Heart right ventricle (tissue), 16 donors: ENCODE data around the gene SCARB1. TPM values are rescaled to one million over a fixed set of nuclear protein-coding genes. Genes with fewer than 3 reads are reported as not detected.

Experiments
- ATAC-seq, 8 donors: fragments of 200-7000 bp; cut with Tn5 transposase; one replicate each; pipeline ENCODE4 v1.9.1; 2020; ENCODE audit warnings: mild to moderate bottlenecking in 8 of 8, moderate library complexity in 8 of 8, moderate number of reproducible peaks in 1 of 8
- DNase-seq, 2 donors: peaks; one replicate each; pipeline ENCODE4 v3.0.0-alpha.2; 2020
- H3K27ac ChIP-seq, 10 donors: fragments of 200-600 bp; sonication (generic) in 2 of 10; one replicate each; pipeline versions ENCODE4 v1.5.0 to v1.8.0; 2020 to 2022; ENCODE audit warnings: mild to moderate bottlenecking in 3 of 10
- H3K27me3 ChIP-seq, 7 donors: fragments of 200-600 bp; one replicate each; pipeline ENCODE4 v1.8.0; 2021 to 2022; ENCODE audit warnings: mild to moderate bottlenecking in 2 of 7
- H3K36me3 ChIP-seq, 9 donors: fragments of 200-600 bp; sonication (generic) in 1 of 9; one replicate each; pipeline versions ENCODE4 v1.5.0 to v1.8.0; 2020 to 2022; ENCODE audit warnings: mild to moderate bottlenecking in 2 of 9
- H3K4me1 ChIP-seq, 9 donors: fragments of 200-600 bp; sonication (generic) in 1 of 9; one replicate each; pipeline versions ENCODE4 v1.5.0 to v1.8.0; 2020 to 2022; ENCODE audit warnings: mild to moderate bottlenecking in 4 of 9
- H3K4me3 ChIP-seq, 10 donors: fragments of 200-600 bp; sonication (generic) in 2 of 10; one replicate each; pipeline versions ENCODE4 v1.5.0 to v1.8.0; 2020 to 2022; ENCODE audit warnings: mild to moderate bottlenecking in 7 of 10, moderate library complexity in 2 of 10
- H3K9me3 ChIP-seq, 11 donors: fragments of 200-600 bp in 10 of 11; sonication (generic) in 2 of 11; one replicate each; pipeline versions ENCODE4 v1.5.0 to v1.8.0; 2013 to 2022; ENCODE audit warnings: mild to moderate bottlenecking in 2 of 11, control low read depth in 1 of 11, moderate library complexity in 1 of 11
- whole genome bisulfite sequencing, 2 donors: extraction: QIAGEN DNeasy Blood & Tissue Kit; methylation state at CpG; one replicate each; pipeline ENCODE4 v1.1.7; 2013; ENCODE audit warnings: inconsistent platforms in 1 of 2; 5-methylcytosine and 5-hydroxymethylcytosine counted together
- intact Hi-C, 10 donors: fragments of 100-400 bp; cut with DNase I; formaldehyde crosslinking; loops; one replicate each; pipeline versions ENCODE4 v1.11.1 to v1.14.2; 2022
- polyA plus RNA-seq, 2 donors: library from polyadenylated mRNA; stranded (reverse); fragments of 200-250 nt; gene quantifications; one replicate each; pipeline ENCODE4 v1.2.3, GENCODE V29; 2013
- total RNA-seq, 10 donors: library from RNA; stranded (reverse); fragmentation: NEBNext Ultra II Directional in 3 of 10; extraction: Animal tissue kit (Norgen Biotek cat#: 25700) in 3 of 10; gene quantifications; one replicate each; pipeline versions ENCODE4 v1.2.1 to v1.2.4, GENCODE V29; 2021 to 2023
- TF ChIP-seq, protein P1 (sequence below), 9 donors: fragments of 200-600 bp; sonication (generic) in 2 of 9; IDR thresholded peaks; one replicate each; pipeline versions ENCODE4 v1.5.0 to v1.8.0; 2021 to 2022; ENCODE audit warnings: antibody characterized with exemption in 9 of 9, mild to moderate bottlenecking in 5 of 9, moderate library complexity in 1 of 9
- donor health status: Arrhythmogenic right ventricular cardiomyopathy.
- donor health status: ischemic (EF 13 %, LVEDD 7.1; RV severe dilation, severe dysfunction).
- donor health status: healthy with polysubstance abuse.
- donor health status: DM: no; HTN: yes; CAD: no.
- donor health status: DM: no; HTN: no; CAD: no.
- donor health status: ischemic (EF 25% LVEDD 6.9; RV normal size, moderate dysfunction).
- donor health status: ischemic (EF 25% LVEDD 5.7; RV mildly dilated, moderate dysfunction).
- donor health status: healthy.
- donor health status: DM: yes; HTN: yes; CAD: no.
- donor health status: Ischemic cardiomyopathy.
- donor health status: ischemic (EF 35%, LVEDD 5.7; RV mildly dilated, moderate dysfunction).
- donor health status: nonischemic (EF 11% LVEDD 7.7; RV severe dilation, severe dysfunction).
- donor health status: DM: yes; HTN: yes; CAD: no.
- donor health status: PGD.
- donor health status: ischemic (EF 29% LVEDD 5.4; RV normal size, mild dysfunction).
- donor health status: nonischemic (EF 23%, LVEDD 6.1; RV moderate dilation, normal function).

SCARB1 gene
- total and polyA plus RNA-seq, 12 donors = 7.7 to 19.9 (median 11.5) TPM

DNA sequence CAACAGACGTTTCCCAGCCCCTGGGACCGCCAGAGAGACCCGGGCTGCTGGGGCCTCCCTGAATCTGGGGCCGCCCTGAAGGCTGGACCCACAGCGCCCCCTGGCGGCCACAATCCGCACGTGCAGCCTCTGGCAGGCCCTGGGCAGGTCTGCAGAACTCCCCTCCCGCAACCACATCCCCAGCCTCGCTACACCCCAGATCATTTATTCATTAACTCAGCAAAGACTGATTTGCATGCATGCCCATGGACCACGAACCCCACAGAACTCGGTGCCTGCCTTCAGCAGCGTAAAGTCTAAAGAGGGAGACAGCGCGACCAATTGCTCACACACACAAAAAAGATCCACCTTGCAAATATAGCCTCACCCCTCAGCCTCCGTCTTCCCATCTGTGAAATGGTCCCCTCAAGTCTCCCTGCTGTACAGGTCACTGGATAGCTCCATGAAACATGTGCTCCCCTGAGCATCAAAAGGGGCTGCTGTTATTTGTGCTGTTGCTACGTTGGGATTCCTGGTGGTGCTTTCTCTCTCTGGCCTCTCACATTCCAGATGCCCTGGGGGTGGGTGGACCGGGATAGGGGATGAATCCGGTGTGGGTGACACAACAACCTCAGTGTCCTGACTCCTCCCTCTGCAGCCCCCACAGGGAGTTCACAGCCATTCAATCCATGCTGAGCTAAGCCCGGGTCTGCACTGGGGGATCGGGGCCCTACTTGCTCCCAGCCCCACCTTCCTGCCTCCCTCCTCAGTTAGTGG is 96.4 kb downstream of the SCARB1 start:
- 30 to 31% methylated on average over 21 of the region's 21 CpGs for WGBS, 2 donors
- TF ChIP-seq, protein P1, sequence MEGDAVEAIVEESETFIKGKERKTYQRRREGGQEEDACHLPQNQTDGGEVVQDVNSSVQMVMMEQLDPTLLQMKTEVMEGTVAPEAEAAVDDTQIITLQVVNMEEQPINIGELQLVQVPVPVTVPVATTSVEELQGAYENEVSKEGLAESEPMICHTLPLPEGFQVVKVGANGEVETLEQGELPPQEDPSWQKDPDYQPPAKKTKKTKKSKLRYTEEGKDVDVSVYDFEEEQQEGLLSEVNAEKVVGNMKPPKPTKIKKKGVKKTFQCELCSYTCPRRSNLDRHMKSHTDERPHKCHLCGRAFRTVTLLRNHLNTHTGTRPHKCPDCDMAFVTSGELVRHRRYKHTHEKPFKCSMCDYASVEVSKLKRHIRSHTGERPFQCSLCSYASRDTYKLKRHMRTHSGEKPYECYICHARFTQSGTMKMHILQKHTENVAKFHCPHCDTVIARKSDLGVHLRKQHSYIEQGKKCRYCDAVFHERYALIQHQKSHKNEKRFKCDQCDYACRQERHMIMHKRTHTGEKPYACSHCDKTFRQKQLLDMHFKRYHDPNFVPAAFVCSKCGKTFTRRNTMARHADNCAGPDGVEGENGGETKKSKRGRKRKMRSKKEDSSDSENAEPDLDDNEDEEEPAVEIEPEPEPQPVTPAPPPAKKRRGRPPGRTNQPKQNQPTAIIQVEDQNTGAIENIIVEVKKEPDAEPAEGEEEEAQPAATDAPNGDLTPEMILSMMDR (IDR thresholded peaks at IDR 0.05) = peak; percentile 98 to 100 (median 100)
- Histone ChIP-seq H3K27me3 (peaks cover 0 to 4% (median 0%) of the 10 kb centered on the region in 7 donors), H3K36me3 (no peaks in the 10 kb centered on the region), H3K4me3 (no peak overlapping the region), H3K4me1 (peaks cover 6 to 55% (median 38%) of the 10 kb centered on the region in 9 donors), H3K9me3 (peaks cover 0 to 19% (median 8%) of the 10 kb centered on the region in 11 donors), H3K27ac (peak overlapping the region in 7 of 10 donors; percentile 66 to 87 (median 81))
- DNase-seq (peak; percentile 80 to 87), ATAC-seq (peak; percentile 68 to 89 (median 83))
- intact Hi-C loops = loop anchor here (2.0 to 10.0 kb wide), 21 partner anchors 112 to 730 kb away; partner anchors contain the start of gene NCOR2 (in 4 of the 10)

DNA sequence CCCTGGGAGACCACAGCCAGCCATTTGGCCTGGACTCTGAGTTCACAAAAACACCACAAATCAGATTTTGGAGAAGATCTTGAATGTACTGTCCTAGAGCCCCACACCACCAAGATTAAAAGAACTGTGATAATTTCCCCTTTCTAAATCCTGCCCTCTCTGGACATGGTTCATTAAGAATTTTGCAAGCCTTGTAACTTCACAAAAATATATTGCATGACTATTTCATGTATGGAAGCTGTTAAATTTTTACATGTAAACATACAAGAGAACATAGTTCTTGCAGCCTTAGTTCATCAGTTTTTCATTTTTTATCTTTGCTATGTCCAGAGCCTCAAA is 97.0 kb downstream of the SCARB1 start:
- intact Hi-C loops = loop anchor here (2.0 to 10.0 kb wide), 21 partner anchors 112 to 729 kb away; partner anchors contain the start of gene NCOR2 (in 4 of the 10)
- Histone ChIP-seq H3K27me3 (no peaks in the 10 kb centered on the region), H3K27ac (peak overlapping the region in 9 of 10 donors; percentile 66 to 87 (median 80)), H3K4me3 (no peak overlapping the region), H3K9me3 (peaks cover 0 to 19% (median 8%) of the 10 kb centered on the region in 11 donors), H3K4me1 (peaks cover 6 to 55% (median 39%) of the 10 kb centered on the region in 9 donors), H3K36me3 (no peaks in the 10 kb centered on the region)
- TF ChIP-seq, protein P1 (IDR thresholded peaks at IDR 0.05) = no peak
- ATAC-seq (peak in 4 of 8 donors; percentile 0 to 20 (median 8)), DNase-seq (no peak)

DNA sequence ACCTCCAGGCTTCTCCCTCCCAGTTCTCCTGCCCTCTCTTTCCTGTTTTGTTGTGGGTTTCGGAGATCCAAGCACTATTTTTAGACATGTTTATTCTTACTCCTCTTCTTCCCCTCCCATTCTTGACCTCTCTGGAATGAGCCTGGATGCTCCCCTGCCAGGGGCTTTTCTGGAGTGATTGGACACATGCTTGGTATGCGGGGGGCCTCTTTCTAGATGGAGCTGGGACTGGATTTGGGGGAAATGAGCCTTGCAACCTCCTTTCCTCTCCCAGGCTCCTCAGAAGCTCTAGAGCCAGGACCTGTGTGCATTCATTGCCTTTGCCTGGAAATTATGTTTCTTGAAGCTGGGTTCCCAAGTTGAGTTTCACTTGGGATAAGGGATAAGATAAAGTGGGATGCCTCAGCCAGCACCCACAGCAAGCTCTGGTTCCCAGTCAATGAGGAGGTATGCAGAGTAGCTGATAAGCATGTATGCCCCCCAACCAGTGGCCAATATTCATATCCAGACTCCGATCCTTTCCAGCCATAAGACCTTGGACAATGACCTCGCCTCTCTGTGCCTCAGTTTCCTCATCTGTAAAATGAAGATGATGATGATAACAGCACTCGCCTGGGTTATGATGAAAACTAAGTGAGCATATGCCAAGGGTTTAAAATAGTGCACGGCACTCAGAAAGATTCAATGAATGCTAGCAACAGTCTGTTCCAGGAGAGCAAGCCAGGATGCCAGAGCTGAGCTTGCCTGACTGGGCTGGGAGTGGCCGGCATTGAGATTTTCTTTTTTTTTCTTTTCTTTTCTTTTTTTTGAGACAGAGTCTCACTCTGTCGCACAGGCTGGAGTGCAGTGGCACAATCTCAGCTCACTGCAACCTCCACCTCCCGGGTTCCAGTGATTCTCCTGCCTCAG is 97.8 kb downstream of the SCARB1 start:
- WGBS, 2 donors = 52 to 55% methylated on average over 9 of the region's 9 CpGs
- intact Hi-C loops = loop anchor here (2.0 to 10.0 kb wide), 22 partner anchors 111 to 729 kb away; partner anchors contain the start of gene NCOR2 (in 6 of the 10)
- H3K36me3 ChIP-seq = no peaks in the 10 kb centered on the region
- no peak overlapping the region for H3K4me3 ChIP-seq
- no peaks in the 10 kb centered on the region for H3K27me3 ChIP-seq
- peaks cover 6 to 55% (median 37%) of the 10 kb centered on the region in 9 donors for H3K4me1 ChIP-seq
- TF ChIP-seq, protein P1 (IDR thresholded peaks at IDR 0.05) = no peak
- peaks cover 0 to 19% (median 8%) of the 10 kb centered on the region in 11 donors for H3K9me3 ChIP-seq
- DNase-seq (no peak), ATAC-seq (peak; percentile 16 to 78 (median 58))
- H3K27ac ChIP-seq = peak overlapping the region; percentile 51 to 87 (median 78)
